HEK293T (cell line): ENCODE data around the gene MDH1.

Experiments
- BHLHE40 ChIP-seq: fragments of 450-650 bp; IDR thresholded peaks from 2 replicates; pipeline ENCODE4 v1.6.1; 2016; ENCODE audit warnings: mild to moderate bottlenecking, moderate library complexity, borderline replicate concordance
- ELF4 ChIP-seq: fragments of 450-650 bp; IDR thresholded peaks from 2 replicates; pipeline ENCODE4 v1.6.1; 2017; ENCODE audit warnings: antibody characterized with exemption
- FOXK2 ChIP-seq: fragments of 450-650 bp; IDR thresholded peaks from 2 replicates; pipeline ENCODE4 v1.6.1; 2016; ENCODE audit warnings: mild to moderate bottlenecking
- LEF1 ChIP-seq: fragments of 450-650 bp; IDR thresholded peaks from 2 replicates; pipeline ENCODE4 v1.6.1; 2017; ENCODE audit warnings: mild to moderate bottlenecking, borderline replicate concordance
- PKNOX1 ChIP-seq: fragments of 450-650 bp; IDR thresholded peaks from 2 replicates; pipeline ENCODE4 v1.6.1; 2016
- SP1 ChIP-seq: fragments of 450-650 bp; IDR thresholded peaks from 2 replicates; pipeline ENCODE4 v1.6.1; 2017
- SUZ12 ChIP-seq: fragments of 450-650 bp; IDR thresholded peaks from 2 replicates; pipeline ENCODE4 v1.6.1; 2016; ENCODE audit warnings: mild to moderate bottlenecking
- TARDBP ChIP-seq: fragments of 450-650 bp; IDR thresholded peaks from 2 replicates; pipeline ENCODE4 v1.6.1; 2016

- no peak for TF ChIP-seq SP1
- TF ChIP-seq PKNOX1, result no peak
- no peak for TF ChIP-seq ELF4
- TF ChIP-seq TARDBP, result no peak
- TF ChIP-seq BHLHE40, result no peak
- TF ChIP-seq LEF1, result no peak
- TF ChIP-seq SUZ12, result no peak
- TF ChIP-seq FOXK2, result no peak
Measured at GRCh38 chr2:63581298-63581961, 7.3 kb upstream of the MDH1 start.
